CD4-positive, alpha-beta T cell (primary cell): ENCODE measurements around the gene ATL1. TPM values are rescaled to one million over a fixed set of nuclear protein-coding genes. Genes with fewer than 3 reads are reported as not detected.

Experiments
- ATAC-seq: fragments of 200-7000 bp; cut with Tn5 transposase; one replicate; pipeline ENCODE4 v1.10.0; 2022; ENCODE audit warnings: mild to moderate bottlenecking; ENCODE audit not compliant: poor library complexity
- CTCF ChIA-PET: fragments of 350-600 bp; sonication (Branson Sonifier 250); formaldehyde crosslinking; loops from one replicate; lab custom pipeline; 2021; ENCODE audit warnings: antibody characterized with exemption, inconsistent platforms; lab: Charles Lee
- POLR2A ChIA-PET: fragments of 350-600 bp; sonication (Branson Sonifier 250); formaldehyde crosslinking; loops from one replicate; lab custom pipeline; 2021; ENCODE audit warnings: antibody characterized with exemption, inconsistent platforms; lab: Charles Lee
- DNase-seq, 14 experiments: peaks; one replicate each; pipeline ENCODE4 v3.0.0-alpha.2; 2013 to 2020; ENCODE audit warnings: mixed read lengths in 2 of 14
- H3K27ac ChIP-seq, 2 donors: one replicate each; pipeline versions ENCODE4 v1.5.1 to v1.7.0; 2013; ENCODE audit warnings: low read length in 2 of 2, low read depth in 1 of 2, mild to moderate bottlenecking in 1 of 2
- H3K27me3 ChIP-seq, 2 experiments: 1 replicate in 1 of 2; 2 replicates in 1 of 2; pipeline versions ENCODE4 v1.6.1 to v1.7.0; 2013; ENCODE audit warnings: low read length in 2 of 2, control low read depth in 1 of 2, mild to moderate bottlenecking in 1 of 2, moderate library complexity in 1 of 2; ENCODE audit not compliant: insufficient read depth in 2 of 2, control insufficient read depth in 1 of 2
- H3K36me3 ChIP-seq: one replicate; pipeline ENCODE4 v1.6.1; 2013; ENCODE audit warnings: low read length, control low read depth; ENCODE audit not compliant: insufficient read depth
- H3K4me1 ChIP-seq: one replicate; pipeline ENCODE4 v1.6.1; 2013; ENCODE audit warnings: low read length, control low read depth; ENCODE audit not compliant: insufficient read depth
- H3K4me3 ChIP-seq: one replicate; pipeline ENCODE4 v1.5.1; 2013; ENCODE audit warnings: mild to moderate bottlenecking, low read length, moderate library complexity
- H3K9me3 ChIP-seq, 2 experiments: 1 replicate in 1 of 2; 2 replicates in 1 of 2; pipeline versions ENCODE4 v1.6.1 to v1.7.0; 2013; ENCODE audit warnings: low read length in 2 of 2, mild to moderate bottlenecking in 2 of 2, control low read depth in 1 of 2, moderate library complexity in 1 of 2; ENCODE audit not compliant: control insufficient read depth in 1 of 2, insufficient read depth in 1 of 2
- H3K27ac Mint-ChIP-seq: one replicate; pipeline ENCODE4 v1.8.0; 2020; ENCODE audit warnings: mixed read lengths
- H3K27me3 Mint-ChIP-seq: one replicate; pipeline ENCODE4 v1.8.0; 2021; ENCODE audit warnings: mixed read lengths
- H3K36me3 Mint-ChIP-seq: one replicate; pipeline ENCODE4 v1.8.0; 2021; ENCODE audit warnings: low read depth, mixed read lengths
- H3K4me1 Mint-ChIP-seq: one replicate; pipeline ENCODE4 v1.8.0; 2021; ENCODE audit warnings: low read depth, mixed read lengths
- H3K4me3 Mint-ChIP-seq: one replicate; pipeline ENCODE4 v1.8.0; 2020; ENCODE audit warnings: mild to moderate bottlenecking, mixed read lengths
- H3K9me3 Mint-ChIP-seq: one replicate; pipeline ENCODE4 v1.8.0; 2020; ENCODE audit warnings: mixed read lengths
- CTCF ChIP-seq: fragments of 200-600 bp; IDR thresholded peaks from one replicate; pipeline ENCODE4 v1.8.0; 2022; ENCODE audit warnings: antibody characterized with exemption, mild to moderate bottlenecking
- intact Hi-C, 2 experiments: fragments of 100-400 bp; cut with DNase I in 1 of 2; cut with micrococcal nuclease in 1 of 2; formaldehyde crosslinking; loops; one replicate each; pipeline versions ENCODE4 v1.15.1 to v1.9.0; 2023 to 2025; cut with DNase I, micrococcal nuclease
- total RNA-seq, 174 experiments: library from RNA in 2 of 174; stranded (reverse) in 2 of 174; gene quantifications; one replicate each; pipeline ENCODE4 v1.2.3 and lab custom pipeline; 2021 to 2026

Gene ATL1
- total RNA-seq, 2 experiments from 2014 or later, result 1.2 TPM

- Mint-ChIP-seq H3K27me3 (no peaks in the 10 kb centered on the region), H3K4me3 (peak overlapping the region; percentile 95), H3K4me1 (peaks cover 64% of the 10 kb centered on the region), H3K27ac (peak overlapping the region; percentile 86), H3K36me3 (peaks cover 9% of the 10 kb centered on the region), H3K9me3 (no peaks in the 10 kb centered on the region)
- ChIA-PET CTCF (interaction anchor here (1.3 kb wide), 1 partner anchor 329 kb away, joined by 4 read pairs; no protein-coding TSS in a partner anchor), POLR2A (interaction anchor here (1.5 to 2.3 kb wide), 2 partner anchors 8 to 210 kb away, joined by 7 to 14 read pairs; no protein-coding TSS in a partner anchor)
- Histone ChIP-seq H3K27me3 (no peaks in the 10 kb centered on the region), H3K4me3 (peak overlapping the region; percentile 87), H3K4me1 (peaks cover 23% of the 10 kb centered on the region), H3K27ac (no peak overlapping the region), H3K36me3 (peaks cover 3% of the 10 kb centered on the region), H3K9me3 (no peaks in the 10 kb centered on the region)
- no peak for DNase-seq
- no peak for ATAC-seq
- intact Hi-C loops, result loop anchor here (1.0 to 5.0 kb wide), 5 partner anchors 9 to 899 kb away; partner anchors contain the start of genes VCPKMT (in 2 of the 2), NEMF (in 1 of the 2) and SOS2 (in 1 of the 2)
- TF ChIP-seq CTCF, result no peak
Measured at GRCh38 chr14:50530794-50531365, 29.1 kb upstream of the ATL1 start.

- peak overlapping the region; percentile 95 for H3K4me3 Mint-ChIP-seq
- H3K36me3 ChIP-seq, result peaks cover 3% of the 10 kb centered on the region
- no peak for ATAC-seq
- POLR2A ChIA-PET, result interaction anchor here (0.6 to 2.3 kb wide), 6 partner anchors 9 to 912 kb away, joined by 3 to 14 read pairs (median 5); partner anchors contain the start of gene RPL36AL
- H3K36me3 Mint-ChIP-seq, result peaks cover 9% of the 10 kb centered on the region
- intact Hi-C loops, result loop anchor here (1.0 to 5.0 kb wide), 7 partner anchors 10 to 900 kb away; partner anchors contain the start of genes VCPKMT (in 2 of the 2), DMAC2L (in 1 of the 2), L2HGDH (in 1 of the 2) and NEMF (in 1 of the 2)
- DNase-seq, result peak in 13 of 14 experiments; percentile 3 to 57 (median 11)
- no peaks in the 10 kb centered on the region for H3K27me3 ChIP-seq
- H3K4me1 ChIP-seq, result peaks cover 23% of the 10 kb centered on the region
- peak overlapping the region; percentile 87 for H3K4me3 ChIP-seq
- peak overlapping the region; percentile 39 to 57 for H3K27ac ChIP-seq
- H3K9me3 ChIP-seq, result no peaks in the 10 kb centered on the region
- no peak for TF ChIP-seq CTCF
- H3K27me3 Mint-ChIP-seq, result no peaks in the 10 kb centered on the region
- no peaks in the 10 kb centered on the region for H3K9me3 Mint-ChIP-seq
- CTCF ChIA-PET, result interaction anchor here (0.8 to 1.4 kb wide), 6 partner anchors 10 to 908 kb away, joined by 3 to 9 read pairs (median 4); partner anchors contain the start of gene VCPKMT
- peaks cover 55% of the 10 kb centered on the region for H3K4me1 Mint-ChIP-seq
- peak overlapping the region; percentile 86 for H3K27ac Mint-ChIP-seq
Measured at GRCh38 chr14:50531595-50532501, 28.1 kb upstream of the ATL1 start.
